ENCODE data around the gene HIVEP3.

The HIVEP3 gene

DNA sequence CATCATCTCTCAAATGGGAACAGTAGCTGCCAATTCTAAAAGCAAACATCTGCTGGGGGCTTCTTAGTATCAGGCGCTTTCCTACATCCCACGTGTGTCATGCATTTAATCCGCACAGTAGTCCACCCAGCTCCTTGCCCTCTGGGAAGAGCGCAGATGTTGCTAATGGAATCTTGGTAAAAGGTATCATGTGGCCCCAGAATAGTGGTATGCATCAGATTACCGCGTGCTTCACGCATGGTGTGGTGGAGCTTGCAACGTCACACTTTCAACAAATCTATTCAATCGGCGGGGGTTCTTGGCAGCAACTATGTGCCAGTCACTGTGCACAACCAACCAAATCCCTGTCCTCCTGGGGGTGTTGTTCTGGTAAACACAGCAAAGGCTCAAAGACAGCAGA is 141.0 kb downstream of the HIVEP3 start:
- H3K27ac ChIP-seq (ENCODE audit: low read length) = no peak overlapping the region
- H3K36me3 ChIP-seq (ENCODE audit: control insufficient read depth, insufficient read depth, low read length) = no peaks in the 10 kb centered on the region
- DNase-seq (ENCODE audit: low read depth, low spot score) = no peak
- no peaks in the 10 kb centered on the region for H3K9me3 ChIP-seq (ENCODE audit: control insufficient read depth, insufficient read depth, low read length)
- 0 out of 2 replicates have a peak, but pooled peaks cover 3% of the 10 kb centered on the region for H3K4me1 ChIP-seq (ENCODE audit: control insufficient read depth, insufficient read depth, low read length)
- no CpG with 5 or more reads among the region's 10 CpGs for WGBS (ENCODE audit: insufficient coverage, insufficient read length)
- no peaks in the 10 kb centered on the region for H3K27me3 ChIP-seq (ENCODE audit: control insufficient read depth, insufficient read depth, low read length)
- H3K4me3 ChIP-seq (ENCODE audit: low read length) = no peak overlapping the region

DNA sequence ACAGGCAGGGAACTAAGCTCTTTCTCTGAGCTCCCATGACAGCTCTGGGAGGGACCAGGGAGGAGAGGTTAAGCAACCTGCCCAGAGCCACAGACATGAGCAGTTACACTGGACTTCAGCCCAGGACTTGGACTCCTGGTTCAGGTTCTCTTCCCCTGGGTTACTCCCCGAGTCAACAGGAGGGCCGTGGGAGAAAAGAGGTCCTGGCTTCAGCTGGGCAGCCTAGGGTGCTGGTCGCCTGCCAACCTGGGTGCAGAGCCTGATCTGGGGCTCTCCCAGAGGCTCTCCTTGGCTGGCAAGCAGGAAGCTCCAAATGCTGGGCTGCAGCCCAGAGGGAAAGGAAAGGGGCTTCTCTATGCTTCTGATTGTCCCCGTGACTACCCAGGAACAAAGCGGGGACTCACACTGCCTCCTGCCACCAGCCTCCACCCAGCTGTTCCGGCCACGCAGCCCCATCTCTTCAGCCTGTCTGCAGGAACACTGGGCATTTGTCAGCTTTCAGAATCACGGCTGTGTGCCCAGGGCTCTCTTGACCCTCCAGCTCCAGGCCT is 141.8 kb downstream of the HIVEP3 start:
- no CpG with 5 or more reads among the region's 8 CpGs for WGBS (ENCODE audit: insufficient coverage, insufficient read length)

DNA sequence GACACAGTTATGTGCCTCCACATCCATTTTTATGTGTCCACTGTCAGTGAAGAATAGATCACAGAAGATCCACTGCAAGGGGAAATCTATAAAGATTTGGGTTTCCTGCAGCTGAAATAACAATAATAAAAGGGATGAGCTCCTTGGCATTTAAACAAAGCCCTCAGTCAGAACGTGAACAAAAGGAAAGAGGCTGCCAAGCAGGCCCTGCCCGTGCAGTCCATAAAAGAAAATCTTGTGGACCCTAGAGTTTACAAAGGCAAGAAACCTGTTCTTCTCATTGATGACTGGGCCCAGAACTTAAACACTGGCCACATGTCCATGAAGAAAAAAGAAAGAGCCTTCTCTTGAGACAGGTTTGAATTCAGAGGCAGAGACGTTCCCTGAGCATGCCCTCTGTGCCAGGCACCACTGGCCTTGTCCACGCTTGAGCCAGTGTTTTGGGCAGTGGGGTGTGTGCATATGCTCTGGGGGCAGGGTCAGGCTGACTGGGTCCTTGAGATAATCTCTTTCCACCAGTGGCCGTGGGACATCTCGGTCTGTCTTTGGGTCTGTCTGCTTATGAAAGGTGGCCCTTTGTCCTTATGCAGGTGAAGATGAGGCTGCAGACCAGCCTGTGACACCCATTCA is 142.7 kb downstream of the HIVEP3 start:
- Histone ChIP-seq H3K36me3 (ENCODE audit: control insufficient read depth, insufficient read depth, low read length) (no peaks in the 10 kb centered on the region), H3K4me3 (ENCODE audit: low read length) (no peak overlapping the region), H3K9me3 (ENCODE audit: control insufficient read depth, insufficient read depth, low read length) (no peaks in the 10 kb centered on the region), H3K27me3 (ENCODE audit: control insufficient read depth, insufficient read depth, low read length) (no peaks in the 10 kb centered on the region), H3K4me1 (ENCODE audit: control insufficient read depth, insufficient read depth, low read length) (0 out of 2 replicates have a peak, but pooled peaks cover 3% of the 10 kb centered on the region), H3K27ac (ENCODE audit: low read length) (no peak overlapping the region)
- DNase-seq (ENCODE audit: low read depth, low spot score) = no peak
- whole genome bisulfite sequencing (ENCODE audit: insufficient coverage, insufficient read length) = no CpG with 5 or more reads among the region's 6 CpGs

More for the DNA sequence above, 141.8 kb downstream of the HIVEP3 start:
- Histone ChIP-seq H3K4me1 (ENCODE audit: control insufficient read depth, insufficient read depth, low read length) (0 out of 2 replicates have a peak, but pooled peaks cover 3% of the 10 kb centered on the region), H3K4me3 (ENCODE audit: low read length) (no peak overlapping the region), H3K9me3 (ENCODE audit: control insufficient read depth, insufficient read depth, low read length) (no peaks in the 10 kb centered on the region), H3K27ac (ENCODE audit: low read length) (no peak overlapping the region), H3K36me3 (ENCODE audit: control insufficient read depth, insufficient read depth, low read length) (no peaks in the 10 kb centered on the region), H3K27me3 (ENCODE audit: control insufficient read depth, insufficient read depth, low read length) (no peaks in the 10 kb centered on the region)
- no peak for DNase-seq (ENCODE audit: low read depth, low spot score)

DNA sequence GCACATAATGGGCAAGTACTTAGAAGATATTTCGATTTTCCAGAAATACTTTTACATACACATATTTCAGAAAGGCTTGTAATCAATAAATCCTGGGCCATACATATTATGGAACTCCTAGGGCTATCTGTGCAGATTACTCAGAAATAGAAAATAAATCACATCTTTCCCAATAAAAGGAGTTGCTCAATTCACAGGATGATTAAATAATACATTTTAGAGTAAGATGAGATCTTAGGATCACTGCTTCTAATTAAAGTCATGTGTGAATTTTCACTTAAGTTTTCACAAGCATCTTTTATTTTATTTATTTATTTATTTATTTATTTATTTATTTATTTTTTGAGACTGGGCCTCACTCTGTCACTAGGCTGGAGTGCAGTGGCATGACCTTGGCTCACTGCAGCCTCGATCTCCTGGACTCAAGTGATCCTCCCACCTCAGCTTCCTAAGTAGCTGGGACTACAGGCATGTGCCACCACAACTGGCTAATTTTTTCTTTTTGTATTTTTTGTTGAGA is 144.2 kb downstream of the HIVEP3 start:
- DNase-seq (ENCODE audit: low read depth, low spot score) = no peak
- WGBS (ENCODE audit: insufficient coverage, insufficient read length) = no CpG with 5 or more reads among the region's 2 CpGs
- H3K27me3 ChIP-seq (ENCODE audit: control insufficient read depth, insufficient read depth, low read length) = no peaks in the 10 kb centered on the region

DNA sequence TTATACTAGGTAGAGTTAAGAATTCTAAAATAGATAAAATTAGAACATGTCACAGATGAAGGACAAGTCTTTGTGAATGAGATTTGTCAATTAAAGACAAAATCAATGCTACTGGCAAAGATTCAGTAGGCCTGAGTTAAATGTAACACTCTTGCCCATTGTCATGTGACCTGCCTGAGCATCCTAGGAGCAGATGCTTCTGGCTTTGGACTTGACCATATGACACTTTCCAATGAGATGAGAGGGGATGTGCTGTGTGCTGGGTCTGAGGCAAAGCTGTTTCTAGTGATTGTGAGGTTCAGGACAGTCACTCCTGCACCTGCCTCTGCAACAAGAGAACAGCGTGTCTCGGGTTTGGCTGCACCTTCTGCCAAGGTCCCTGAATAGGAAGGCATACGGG is 144.9 kb downstream of the HIVEP3 start:
- no CpG with 5 or more reads among the region's 3 CpGs for WGBS (ENCODE audit: insufficient coverage, insufficient read length)
- Histone ChIP-seq H3K4me1 (ENCODE audit: control insufficient read depth, insufficient read depth, low read length) (no peaks in the 10 kb centered on the region), H3K27ac (ENCODE audit: low read length) (no peak overlapping the region), H3K4me3 (ENCODE audit: low read length) (no peak overlapping the region), H3K9me3 (ENCODE audit: control insufficient read depth, insufficient read depth, low read length) (no peaks in the 10 kb centered on the region), H3K36me3 (ENCODE audit: control insufficient read depth, insufficient read depth, low read length) (no peaks in the 10 kb centered on the region), H3K27me3 (ENCODE audit: control insufficient read depth, insufficient read depth, low read length) (no peaks in the 10 kb centered on the region)
- no peak for DNase-seq (ENCODE audit: low read depth, low spot score)

More for the DNA sequence above, 144.2 kb downstream of the HIVEP3 start:
- Histone ChIP-seq H3K36me3 (ENCODE audit: control insufficient read depth, insufficient read depth, low read length) (no peaks in the 10 kb centered on the region), H3K4me1 (ENCODE audit: control insufficient read depth, insufficient read depth, low read length) (no peaks in the 10 kb centered on the region), H3K9me3 (ENCODE audit: control insufficient read depth, insufficient read depth, low read length) (no peaks in the 10 kb centered on the region), H3K27ac (ENCODE audit: low read length) (no peak overlapping the region), H3K4me3 (ENCODE audit: low read length) (no peak overlapping the region)

DNA sequence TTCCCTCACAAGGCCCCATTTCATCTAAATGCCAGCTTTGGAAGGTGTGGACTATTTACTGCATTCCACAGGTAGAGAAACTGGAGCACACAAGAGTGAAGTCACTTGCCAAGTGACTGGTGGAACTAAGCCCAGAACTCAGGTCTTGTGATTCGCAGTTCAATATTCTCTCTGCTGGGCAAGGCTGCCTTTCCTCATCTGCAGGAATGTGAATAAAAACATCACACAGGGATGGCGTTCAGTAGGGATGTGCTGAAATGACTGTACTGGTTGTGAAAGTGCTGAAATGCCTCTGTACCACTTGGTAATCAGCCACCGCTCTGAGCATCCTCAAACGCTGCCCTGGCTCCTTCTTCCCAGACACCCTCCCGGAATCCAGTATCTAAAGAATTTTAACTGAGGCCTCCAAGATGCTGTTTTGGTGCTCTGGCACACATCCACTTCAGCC is 145.6 kb downstream of the HIVEP3 start:
- no CpG with 5 or more reads among the region's 5 CpGs for WGBS (ENCODE audit: insufficient coverage, insufficient read length)
- no peak for DNase-seq (ENCODE audit: low read depth, low spot score)
- no peaks in the 10 kb centered on the region for H3K36me3 ChIP-seq (ENCODE audit: control insufficient read depth, insufficient read depth, low read length)
- no peak overlapping the region for H3K4me3 ChIP-seq (ENCODE audit: low read length)
- no peak overlapping the region for H3K27ac ChIP-seq (ENCODE audit: low read length)
- H3K9me3 ChIP-seq (ENCODE audit: control insufficient read depth, insufficient read depth, low read length) = no peaks in the 10 kb centered on the region
- no peaks in the 10 kb centered on the region for H3K4me1 ChIP-seq (ENCODE audit: control insufficient read depth, insufficient read depth, low read length)
- H3K27me3 ChIP-seq (ENCODE audit: control insufficient read depth, insufficient read depth, low read length) = no peaks in the 10 kb centered on the region

DNA sequence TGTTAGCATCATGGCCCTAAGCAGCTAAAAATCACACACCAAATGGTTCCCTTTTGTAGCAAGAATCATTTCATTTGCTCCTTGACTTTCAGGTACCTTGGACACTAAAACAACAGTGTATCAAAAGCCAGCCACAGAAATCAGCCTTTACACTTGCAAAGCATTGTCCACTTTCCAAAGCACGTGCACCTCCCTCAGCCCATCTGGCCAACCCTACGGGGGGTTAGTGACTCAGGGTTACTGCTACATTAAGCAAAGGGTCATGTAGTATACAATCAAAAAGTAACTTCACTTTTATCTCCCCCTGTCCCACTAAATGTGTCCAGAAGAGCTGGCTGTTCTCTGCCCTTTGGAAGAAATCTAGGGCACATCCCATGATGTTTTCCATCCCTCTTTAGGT is 149.7 kb downstream of the HIVEP3 start:
- Histone ChIP-seq H3K9me3 (ENCODE audit: control insufficient read depth, insufficient read depth, low read length) (no peaks in the 10 kb centered on the region), H3K27me3 (ENCODE audit: control insufficient read depth, insufficient read depth, low read length) (no peaks in the 10 kb centered on the region), H3K27ac (ENCODE audit: low read length) (no peak overlapping the region), H3K4me3 (ENCODE audit: low read length) (no peak overlapping the region), H3K36me3 (ENCODE audit: control insufficient read depth, insufficient read depth, low read length) (no peaks in the 10 kb centered on the region), H3K4me1 (ENCODE audit: control insufficient read depth, insufficient read depth, low read length) (no peaks in the 10 kb centered on the region)
- no CpG with 5 or more reads among the region's 2 CpGs for WGBS (ENCODE audit: insufficient coverage, insufficient read length)
- no peak for DNase-seq (ENCODE audit: low read depth, low spot score)

DNA sequence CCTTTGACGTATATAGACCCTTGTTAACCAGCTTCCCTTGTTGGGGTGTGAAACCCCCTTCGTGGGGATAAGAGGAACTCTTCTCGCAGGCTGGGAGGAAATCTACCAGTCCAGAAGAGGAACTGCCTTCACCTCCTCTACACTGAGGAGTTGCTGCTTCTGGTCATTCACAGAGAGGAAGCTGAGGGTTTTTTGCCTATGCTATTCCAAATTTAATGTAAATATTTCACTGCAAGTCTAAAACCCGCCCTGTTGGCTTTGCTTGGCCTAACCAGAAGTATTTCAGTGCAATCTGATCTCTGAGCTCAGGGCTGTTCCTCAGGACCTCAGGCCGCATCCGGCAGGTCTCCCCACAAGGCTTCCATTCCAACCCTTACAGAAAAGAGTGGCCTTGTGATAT is 150.1 kb downstream of the HIVEP3 start:
- Histone ChIP-seq H3K4me3 (ENCODE audit: low read length) (no peak overlapping the region), H3K27ac (ENCODE audit: low read length) (no peak overlapping the region), H3K36me3 (ENCODE audit: control insufficient read depth, insufficient read depth, low read length) (no peaks in the 10 kb centered on the region), H3K9me3 (ENCODE audit: control insufficient read depth, insufficient read depth, low read length) (no peaks in the 10 kb centered on the region), H3K27me3 (ENCODE audit: control insufficient read depth, insufficient read depth, low read length) (no peaks in the 10 kb centered on the region), H3K4me1 (ENCODE audit: control insufficient read depth, insufficient read depth, low read length) (no peaks in the 10 kb centered on the region)
- DNase-seq (ENCODE audit: low read depth, low spot score) = no peak
- WGBS (ENCODE audit: insufficient coverage, insufficient read length) = no CpG with 5 or more reads among the region's 6 CpGs

DNA sequence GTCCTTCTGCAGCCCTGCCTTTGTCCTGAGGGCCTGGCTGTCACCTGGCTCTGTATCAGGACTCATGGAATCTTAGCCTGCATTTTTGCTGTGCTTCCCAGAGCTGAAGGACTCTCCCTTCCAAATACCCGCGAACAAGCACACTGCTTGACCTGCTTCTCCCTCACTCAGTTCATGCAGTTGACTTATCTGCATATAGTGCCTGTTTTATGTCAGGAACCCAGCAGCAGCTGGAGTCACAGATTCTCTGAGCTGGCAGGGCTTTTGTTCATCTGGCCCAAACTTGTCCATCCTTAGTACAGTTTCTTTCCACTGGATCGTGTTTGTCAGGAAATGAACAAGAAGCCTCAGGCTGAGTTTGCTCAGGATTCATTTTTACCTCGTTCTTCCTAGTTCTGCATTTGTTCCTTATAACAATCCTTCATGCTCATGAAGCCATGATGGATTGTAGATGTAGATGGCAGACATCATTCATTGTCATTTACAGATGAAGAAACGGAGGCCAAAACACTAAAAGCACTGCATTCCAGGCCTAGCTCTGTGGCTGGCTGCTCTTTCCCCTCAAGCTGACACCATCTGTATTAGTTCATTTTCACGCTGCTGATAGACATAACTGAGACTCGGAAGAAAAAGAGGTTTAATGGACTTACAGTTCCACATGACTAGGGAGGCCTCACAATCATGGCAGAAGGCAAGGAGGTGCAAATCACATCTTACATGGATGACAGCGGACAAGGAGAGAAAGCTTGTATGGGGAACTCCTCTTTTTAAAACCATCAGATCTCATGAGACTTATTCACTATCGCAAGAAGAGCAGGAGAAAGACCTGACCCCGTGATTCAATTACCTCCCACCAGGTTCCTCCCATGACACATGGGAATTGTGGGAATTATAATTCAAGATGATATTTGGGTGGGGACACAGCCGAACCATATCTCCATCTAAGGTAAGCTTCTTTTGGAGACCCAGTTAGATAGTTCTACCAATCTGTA is 150.9 kb downstream of the HIVEP3 start:
- H3K9me3 ChIP-seq (ENCODE audit: control insufficient read depth, insufficient read depth, low read length) = no peaks in the 10 kb centered on the region
- no peak overlapping the region for H3K4me3 ChIP-seq (ENCODE audit: low read length)
- DNase-seq (ENCODE audit: low read depth, low spot score) = no peak
- H3K27me3 ChIP-seq (ENCODE audit: control insufficient read depth, insufficient read depth, low read length) = no peaks in the 10 kb centered on the region
- H3K4me1 ChIP-seq (ENCODE audit: control insufficient read depth, insufficient read depth, low read length) = no peaks in the 10 kb centered on the region
- no CpG with 5 or more reads among the region's 11 CpGs for WGBS (ENCODE audit: insufficient coverage, insufficient read length)
- H3K27ac ChIP-seq (ENCODE audit: low read length) = no peak overlapping the region
- H3K36me3 ChIP-seq (ENCODE audit: control insufficient read depth, insufficient read depth, low read length) = no peaks in the 10 kb centered on the region

DNA sequence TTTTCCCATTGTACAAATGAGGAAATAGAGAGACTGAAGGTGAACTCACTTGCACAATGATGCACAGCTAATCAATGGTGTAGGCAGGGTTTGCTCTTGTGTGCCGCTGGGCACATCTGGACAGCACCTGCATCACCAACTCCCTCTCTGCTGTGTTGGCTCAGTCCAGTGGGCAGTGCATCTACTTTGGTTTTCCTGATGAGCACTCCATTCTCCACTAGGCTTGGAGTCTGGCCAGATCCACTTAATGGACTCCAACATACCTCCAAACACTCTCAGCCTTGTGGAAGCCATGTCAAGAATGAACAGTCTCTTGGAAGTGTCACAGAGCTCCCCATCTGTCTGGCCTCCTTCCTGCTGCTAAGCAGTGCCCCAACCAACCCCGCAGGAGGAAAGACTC is 152.2 kb downstream of the HIVEP3 start:
- H3K4me3 ChIP-seq (ENCODE audit: low read length) = no peak overlapping the region
- no peaks in the 10 kb centered on the region for H3K4me1 ChIP-seq (ENCODE audit: control insufficient read depth, insufficient read depth, low read length)
- no peak overlapping the region for H3K27ac ChIP-seq (ENCODE audit: low read length)
- WGBS (ENCODE audit: insufficient coverage, insufficient read length) = no CpG with 5 or more reads among the region's 2 CpGs
- H3K36me3 ChIP-seq (ENCODE audit: control insufficient read depth, insufficient read depth, low read length) = no peaks in the 10 kb centered on the region
- no peaks in the 10 kb centered on the region for H3K27me3 ChIP-seq (ENCODE audit: control insufficient read depth, insufficient read depth, low read length)
- H3K9me3 ChIP-seq (ENCODE audit: control insufficient read depth, insufficient read depth, low read length) = no peaks in the 10 kb centered on the region
- no peak for DNase-seq (ENCODE audit: low read depth, low spot score)

All from iPS DF 6.9 (cell line).